CD4-positive, alpha-beta T cell treated with Interferon alpha-2 for 1 hour (primary cell): Measurements from ENCODE around the gene RNF151.
A peak's percentile ranks its signal among the peaks of the same experiment; 100 is the strongest.
"Not testable (repeated sequence)": the region's sequence is repeated elsewhere in the genome, so short reads cannot be mapped to it uniquely, and the experiment has no call there.

Experiments
- DNase-seq, 2 donors: peaks; one replicate each; pipeline ENCODE4 v3.0.0-alpha.2; 2020 to 2022

Gene RNF151

GRCh38 chr16:2009791-2010510 lies 43.3 kb downstream of the RNF151 start, which contains the start of gene ZNF598:
TSS of gene ZNF598 (minus strand) at chr16:2009821.
- peak; percentile 79 to 85 for DNase-seq

DNA sequence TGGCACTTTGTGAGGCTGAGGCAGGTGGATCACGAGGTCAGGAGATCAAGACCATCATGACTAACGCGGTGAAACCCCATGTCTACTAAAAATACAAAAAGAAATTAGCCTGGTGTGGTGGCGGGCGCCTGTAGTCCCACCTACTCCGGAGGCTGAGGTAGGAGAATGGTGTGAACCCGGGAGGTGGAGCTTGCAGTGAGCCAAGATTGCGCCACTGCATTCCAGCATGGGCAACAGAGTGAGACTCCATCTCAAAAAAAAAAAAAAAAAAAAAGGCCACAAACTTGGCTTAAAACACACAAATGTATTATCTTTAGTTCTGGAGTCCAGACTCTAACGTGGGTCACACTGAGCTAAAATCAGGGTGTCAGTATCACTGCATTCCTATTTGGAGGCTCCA lies 45.1 kb downstream of the RNF151 start:
- DNase-seq, result not testable (repeated sequence)

GRCh38 chr16:2013527-2013926 lies 46.9 kb downstream of the RNF151 start:
- DNase-seq, result no peak

DNA sequence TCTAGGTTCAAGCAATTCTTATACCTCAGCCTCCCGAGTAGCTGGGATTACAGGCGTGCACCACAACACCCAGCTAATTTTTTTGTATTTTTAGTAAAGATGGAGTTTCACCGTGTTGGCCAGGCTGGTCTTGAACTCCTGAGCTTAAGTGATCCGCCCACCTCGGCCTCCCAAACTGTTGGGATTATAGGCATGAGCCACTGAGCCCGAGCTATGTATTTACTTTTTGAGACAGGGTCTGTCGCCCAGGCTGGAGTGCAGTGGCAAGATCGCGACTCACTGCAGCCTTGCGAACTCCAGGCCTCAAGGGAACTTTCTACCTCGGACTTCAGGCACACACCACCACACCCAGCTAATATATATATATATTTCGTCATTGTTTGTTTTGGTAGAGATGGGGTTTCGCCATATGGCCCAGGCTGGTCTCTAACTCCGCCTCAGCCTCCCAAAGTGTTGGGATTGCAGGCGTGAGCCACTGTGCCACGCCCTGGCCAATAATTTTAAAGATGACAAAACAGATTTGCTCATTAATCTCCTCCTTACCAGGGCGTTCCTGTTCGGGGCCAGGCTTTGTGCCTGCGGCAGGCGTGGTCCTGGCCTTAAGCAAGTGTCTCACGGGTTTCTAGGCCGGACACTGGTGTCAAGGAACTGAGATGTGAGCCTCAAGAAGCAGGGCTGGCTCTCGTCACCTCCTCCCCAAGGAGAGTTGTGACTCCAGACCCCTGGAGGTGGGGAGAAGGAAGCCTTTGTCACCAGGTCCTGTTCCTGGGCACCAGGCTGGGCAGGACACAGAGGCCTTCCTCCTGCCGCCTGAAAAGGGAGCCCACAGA lies 48.7 kb downstream of the RNF151 start:
- DNase-seq, result peak in 1 of 2 donors; percentile 26

GRCh38 chr16:2015947-2016208 lies 49.2 kb downstream of the RNF151 start:
- DNase-seq, result no peak

DNA sequence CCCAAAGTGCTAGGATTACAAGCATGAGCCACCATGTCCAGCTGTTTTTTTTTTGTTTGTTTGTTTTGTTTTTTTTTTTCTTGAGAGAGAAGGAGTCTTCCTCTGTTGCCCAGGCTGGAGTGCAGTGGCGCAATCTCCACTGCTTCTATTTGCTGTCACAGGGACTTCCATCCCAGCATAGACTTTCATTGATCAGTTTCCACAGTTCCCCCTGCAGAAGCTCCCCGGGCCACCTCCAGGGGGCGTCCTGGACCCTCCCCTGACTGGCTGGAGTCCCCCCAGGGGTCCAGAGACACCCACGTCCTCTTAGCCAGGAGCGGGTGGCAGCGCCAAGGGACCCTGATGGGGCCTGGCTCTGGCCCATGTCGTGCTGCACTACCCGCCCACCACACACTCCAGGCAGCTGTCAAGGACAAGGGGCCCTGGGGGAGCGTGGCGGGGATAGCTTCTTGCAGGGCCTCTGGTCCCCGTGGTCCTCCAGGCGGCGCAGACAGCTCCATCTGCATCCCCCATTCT lies 49.8 kb downstream of the RNF151 start:
- no peak for DNase-seq
